Measurements from ENCODE around the gene IP6K1. TPM values are rescaled to one million over a fixed set of nuclear protein-coding genes. Genes with fewer than 3 reads are reported as not detected.
"Not testable (repeated sequence)": the region's sequence is repeated elsewhere in the genome, so short reads cannot be mapped to it uniquely, and the experiment has no call there.

IP6K1 gene
- total RNA-seq, 1 donor from 2014 or later: 35.6 TPM

DNA sequence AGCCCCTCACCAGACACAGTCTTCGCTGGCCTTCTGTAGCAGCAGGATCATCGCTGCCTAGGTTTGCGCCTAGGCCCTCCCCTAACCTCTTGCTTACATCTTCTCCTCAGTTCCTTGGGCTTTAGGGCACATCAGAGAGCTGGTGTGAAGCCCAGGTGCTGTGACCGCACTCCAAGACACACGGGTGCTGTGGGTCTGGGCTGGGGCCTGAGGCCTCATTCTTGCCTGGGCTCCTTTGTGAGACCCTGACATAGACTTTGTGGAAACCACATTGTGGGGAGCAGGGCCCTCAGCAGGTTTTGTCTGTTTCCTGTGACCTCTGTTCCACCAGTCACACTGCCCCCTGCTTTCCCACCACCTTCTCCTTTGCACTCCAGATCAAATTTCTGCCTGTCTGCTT, 74.9 kb downstream of the IP6K1 start:
- no peak for DNase-seq

DNA sequence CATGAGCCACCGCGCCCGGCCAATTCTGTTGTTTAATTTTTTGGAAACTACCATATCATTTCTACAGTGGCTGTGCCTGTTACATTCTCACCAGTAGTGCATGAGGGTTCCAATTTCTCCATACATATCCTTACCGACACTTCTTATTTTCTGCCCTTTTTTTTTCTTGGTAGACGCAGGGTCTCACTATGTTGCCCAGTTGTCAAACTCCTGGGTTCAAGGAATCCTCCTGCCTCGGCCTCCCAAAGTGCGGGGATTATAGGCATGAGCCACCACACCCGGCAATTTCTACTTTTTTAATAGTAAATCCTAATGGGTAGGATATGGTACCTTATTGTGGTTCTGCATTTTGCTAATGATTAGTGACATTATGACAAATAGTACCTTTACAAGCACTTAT, 76.5 kb downstream of the IP6K1 start:
- no peak for DNase-seq

DNA sequence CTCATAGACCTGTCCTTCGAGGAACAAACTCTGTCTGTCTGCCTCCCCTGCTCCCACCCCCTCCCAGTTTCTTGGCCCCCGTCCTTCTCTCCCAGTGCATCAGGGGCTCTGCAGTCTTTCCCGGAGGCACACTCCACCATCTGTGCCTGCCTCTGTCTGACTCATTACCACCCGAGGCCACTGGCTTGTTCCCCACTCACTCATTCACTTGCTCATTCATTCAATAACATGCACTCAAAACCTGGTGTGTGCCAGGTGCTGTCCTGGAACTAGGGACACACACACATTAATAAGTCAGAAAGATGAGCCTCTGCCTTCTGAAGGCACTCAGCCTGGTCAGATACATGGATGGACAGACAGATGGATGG, 79.2 kb downstream of the IP6K1 start:
- DNase-seq: no peak

GRCh38 chr3:49706456-49707112, 79.8 kb downstream of the IP6K1 start:
- DNase-seq: no peak

DNA sequence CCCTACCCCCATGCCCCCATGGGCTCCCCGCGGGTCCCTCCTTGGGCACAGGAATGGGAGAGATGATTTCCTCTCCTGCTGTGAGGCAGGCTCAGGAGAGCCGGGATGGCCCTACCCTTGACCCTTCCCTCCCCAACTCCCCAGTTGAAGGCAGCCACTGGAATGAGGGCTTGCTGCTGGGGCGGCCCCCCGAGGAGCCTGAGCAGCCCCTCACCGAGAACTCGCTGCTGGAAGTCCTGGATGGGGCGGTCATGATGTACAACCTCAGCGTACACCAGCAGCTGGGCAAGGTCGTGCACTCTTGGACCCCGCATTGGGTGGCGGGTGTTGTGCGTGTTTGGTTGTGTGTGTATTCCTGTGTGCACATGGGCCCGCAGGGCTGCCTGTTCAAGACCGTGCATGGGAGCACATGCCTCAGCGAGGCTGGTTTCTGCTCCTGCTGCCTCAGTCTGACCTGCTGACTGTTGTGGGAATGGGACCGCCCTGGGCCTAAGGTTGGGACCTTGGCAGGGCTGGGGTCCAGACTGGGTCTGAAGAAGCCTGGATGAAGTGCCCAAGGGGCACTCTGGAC, 80.9 kb downstream of the IP6K1 start:
- DNase-seq: no peak

DNA sequence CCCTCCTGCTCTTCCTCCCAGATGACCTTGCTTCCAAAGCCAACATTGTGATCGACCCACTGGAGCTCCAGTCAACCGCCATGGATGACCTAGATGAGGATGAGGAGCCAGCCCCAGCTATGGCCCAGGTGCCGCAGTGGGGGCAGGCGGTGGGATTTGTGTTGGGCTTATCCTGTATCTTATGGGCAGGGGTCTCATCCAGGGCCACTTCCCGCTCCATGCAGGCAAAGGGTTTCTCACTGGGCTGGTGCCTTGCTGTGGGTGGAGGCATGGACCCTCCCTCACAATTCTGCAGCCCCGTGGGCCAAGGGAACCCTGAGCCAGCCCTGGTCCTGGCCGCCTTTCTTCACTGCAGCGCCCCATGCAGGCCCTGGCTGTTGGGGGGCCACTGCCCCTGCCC, 81.7 kb downstream of the IP6K1 start:
- DNase-seq: no peak

DNA sequence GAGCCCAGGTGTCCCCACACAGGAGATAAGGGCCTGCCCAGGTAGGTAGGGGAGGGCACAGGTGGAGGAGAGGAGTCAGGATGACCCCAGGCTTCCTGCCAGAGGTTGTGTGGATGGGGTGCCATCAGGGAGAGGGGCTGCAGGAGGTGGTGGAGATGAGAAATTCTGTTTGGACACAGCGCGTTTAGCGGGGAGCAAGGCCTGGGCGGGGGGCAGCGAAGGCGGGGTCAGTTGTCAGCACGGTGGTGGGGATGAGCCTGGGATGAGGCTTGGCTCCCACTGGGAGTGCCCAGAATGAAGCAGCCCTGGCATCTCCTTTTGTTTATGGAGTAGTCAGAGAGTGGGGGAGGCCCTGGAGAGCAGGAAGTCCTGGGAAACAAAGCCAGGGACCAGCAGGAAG, 82.4 kb downstream of the IP6K1 start:
- DNase-seq: no peak

DNA sequence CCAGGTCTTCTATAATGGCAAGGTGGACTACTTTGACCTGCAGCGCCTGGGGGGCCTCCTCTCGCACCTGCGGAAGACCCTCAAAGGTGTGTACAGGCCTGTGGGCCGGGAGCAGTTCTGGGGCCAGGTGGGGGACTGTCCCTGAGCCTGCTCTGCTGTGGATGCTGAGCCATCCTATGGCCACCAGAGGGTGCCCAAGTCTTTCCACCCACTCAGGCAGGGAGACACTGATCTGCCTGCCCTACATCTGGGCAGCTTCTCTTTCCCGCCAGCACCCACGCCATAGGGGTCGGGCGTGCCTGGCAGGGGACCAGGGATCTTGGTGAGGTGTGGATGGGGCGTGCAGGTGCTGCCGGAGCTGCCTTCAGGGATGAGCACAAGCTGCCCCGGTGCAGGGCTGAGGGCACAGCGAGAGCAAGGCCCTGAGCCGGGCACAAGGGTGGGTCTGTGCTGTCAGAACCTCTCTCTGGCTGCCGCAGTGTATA, 82.9 kb downstream of the IP6K1 start:
- DNase-seq: peak; percentile 72

GRCh38 chr3:49702672-49703071, 83.7 kb downstream of the IP6K1 start:
- DNase-seq: no peak

GRCh38 chr3:49701388-49702077, 84.8 kb downstream of the IP6K1 start:
- no peak for DNase-seq

DNA sequence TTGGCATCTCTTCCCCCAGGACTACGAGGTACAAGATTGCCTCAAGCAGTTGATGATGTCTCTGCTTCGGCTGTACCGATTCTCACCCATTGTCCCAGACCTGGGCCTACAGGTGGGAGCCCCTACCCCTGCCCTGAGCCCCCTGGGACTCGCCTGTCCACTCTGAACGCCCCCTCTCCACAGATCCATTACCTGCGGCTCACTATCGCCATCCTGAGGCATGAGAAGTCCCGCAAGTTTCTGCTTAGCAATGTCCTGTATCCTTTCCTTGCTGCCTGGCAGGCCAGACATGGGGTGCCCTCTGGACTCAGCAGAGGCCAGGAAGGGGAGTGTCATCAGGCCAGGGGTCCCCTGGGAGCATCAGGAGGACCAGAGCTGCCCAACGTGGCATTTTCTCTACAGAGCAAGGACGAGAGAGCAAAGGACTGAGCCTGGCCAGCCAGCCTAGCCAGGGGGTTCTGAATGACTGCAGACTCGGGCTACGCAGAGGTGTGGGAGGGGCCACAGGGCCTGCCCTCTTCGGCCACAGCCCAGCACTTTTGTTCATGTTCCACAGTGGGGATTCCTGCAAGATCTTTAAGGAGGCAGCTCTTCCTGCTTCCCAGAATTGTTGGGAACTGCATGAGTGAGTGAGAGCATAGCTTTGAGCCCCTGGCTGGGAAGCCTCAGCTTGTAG, 85.8 kb downstream of the IP6K1 start:
- DNase-seq: no peak

DNA sequence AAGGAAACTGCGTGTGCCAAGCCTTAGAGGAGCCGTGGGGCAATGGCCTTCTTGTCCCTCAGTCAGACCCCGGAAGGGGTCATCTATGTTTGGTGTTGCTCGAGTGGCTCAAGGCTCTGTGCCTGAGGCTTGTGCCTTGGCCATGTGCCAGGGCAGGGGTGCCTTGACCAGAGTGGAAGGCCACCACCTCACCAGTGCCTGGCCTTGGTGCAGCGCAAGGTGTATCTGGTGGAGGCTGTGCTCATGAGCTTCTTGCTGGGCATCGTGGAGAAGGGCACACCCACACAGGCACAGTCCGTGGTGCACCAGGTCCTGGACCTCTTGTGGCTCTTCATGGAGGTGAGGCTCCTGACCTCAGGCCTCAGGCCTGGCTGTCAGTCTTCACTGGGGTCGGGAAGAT, 86.3 kb downstream of the IP6K1 start:
- DNase-seq: no peak

DNA sequence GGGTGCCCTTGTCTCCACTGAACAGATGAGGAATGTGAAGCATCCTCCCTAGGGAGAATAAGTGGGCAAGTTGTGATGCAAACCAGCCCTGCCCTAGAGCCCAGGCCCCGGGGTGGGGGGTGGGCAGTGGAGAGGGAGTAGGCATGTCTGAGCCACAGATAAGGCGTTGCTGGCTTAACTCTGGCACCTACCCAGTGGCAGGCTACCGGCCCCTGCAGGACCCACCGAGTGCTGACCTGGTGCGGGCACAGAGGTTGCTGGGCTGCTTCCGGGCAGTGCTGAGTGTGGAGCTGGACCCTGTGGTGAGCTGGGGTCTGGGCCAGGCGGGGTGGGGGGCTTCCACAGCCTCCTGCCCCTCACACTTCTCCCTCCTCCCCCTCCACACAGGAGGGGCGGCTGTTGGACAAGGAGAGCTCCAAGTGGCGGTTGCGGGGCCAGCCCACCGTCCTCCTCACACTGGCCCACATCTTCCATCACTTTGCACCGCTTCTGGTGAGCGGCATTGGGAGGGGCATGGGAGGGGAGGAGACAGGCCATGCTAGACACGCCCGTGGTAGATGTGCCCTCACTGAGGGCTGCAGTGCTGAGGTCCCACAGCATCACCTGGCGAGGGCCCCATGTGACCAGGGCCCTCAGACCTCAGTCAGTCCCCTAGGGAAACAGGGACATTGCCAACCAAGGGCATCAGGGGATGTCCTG, 86.9 kb downstream of the IP6K1 start:
- DNase-seq: no peak

GRCh38 chr3:49695350-49696015, 90.9 kb downstream of the IP6K1 start:
- DNase-seq: not testable (repeated sequence)

DNA sequence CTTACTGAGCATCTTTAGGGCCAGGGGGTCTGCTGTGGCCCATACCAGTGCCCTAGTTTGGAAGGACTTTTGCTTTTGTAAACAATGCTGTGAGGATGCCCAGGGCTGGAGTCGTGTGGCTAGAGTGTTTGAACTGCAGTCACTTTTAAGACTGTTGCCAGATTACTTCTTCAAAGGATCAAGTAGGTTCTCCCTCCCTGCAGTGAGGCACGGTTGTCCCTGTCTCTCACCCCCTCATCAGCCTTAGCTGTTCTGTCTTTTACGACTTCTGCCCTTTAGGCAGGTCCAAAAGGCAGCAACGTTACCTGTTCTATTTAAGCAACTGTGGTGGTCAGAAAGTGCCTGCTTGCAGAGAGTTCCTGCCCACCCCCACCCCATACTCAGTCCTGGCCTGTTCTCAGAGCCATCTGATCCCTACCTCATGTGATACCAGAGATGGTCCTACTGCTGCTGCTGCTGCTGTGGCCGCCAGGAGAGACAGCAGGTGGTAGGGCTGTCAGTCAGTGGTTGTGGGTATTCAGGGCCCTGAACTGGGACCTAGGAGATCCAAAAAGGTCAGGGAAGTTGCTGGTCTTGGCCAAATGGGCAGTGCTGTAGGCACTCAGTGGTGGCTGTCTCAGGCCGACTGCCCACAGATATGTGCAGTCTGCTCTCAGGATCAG, 91.8 kb downstream of the IP6K1 start:
- DNase-seq: peak; percentile 57

GRCh38 chr3:49691481-49691880, 94.9 kb downstream of the IP6K1 start:
- not testable (repeated sequence) for DNase-seq

DNA sequence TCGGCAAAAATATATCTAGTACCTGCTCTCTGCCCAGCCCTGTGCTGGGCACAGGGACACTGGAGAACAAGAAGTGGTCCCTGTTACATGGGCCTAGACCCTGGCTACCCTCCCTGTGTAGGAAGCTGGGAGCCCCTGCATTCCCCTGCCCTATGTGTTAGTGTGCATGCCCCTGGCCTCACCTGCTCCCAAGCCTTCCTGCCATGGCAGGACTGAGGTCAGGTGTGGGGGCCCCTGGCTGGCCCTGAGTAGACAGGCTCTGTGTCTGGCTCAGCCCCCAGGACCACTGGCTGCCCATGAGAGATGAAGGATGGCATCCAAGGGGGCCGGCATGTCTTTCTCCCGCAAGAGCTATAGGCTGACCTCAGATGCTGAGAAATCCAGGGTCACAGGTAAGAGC, 95.5 kb downstream of the IP6K1 start:
- DNase-seq: not testable (repeated sequence)

DNA sequence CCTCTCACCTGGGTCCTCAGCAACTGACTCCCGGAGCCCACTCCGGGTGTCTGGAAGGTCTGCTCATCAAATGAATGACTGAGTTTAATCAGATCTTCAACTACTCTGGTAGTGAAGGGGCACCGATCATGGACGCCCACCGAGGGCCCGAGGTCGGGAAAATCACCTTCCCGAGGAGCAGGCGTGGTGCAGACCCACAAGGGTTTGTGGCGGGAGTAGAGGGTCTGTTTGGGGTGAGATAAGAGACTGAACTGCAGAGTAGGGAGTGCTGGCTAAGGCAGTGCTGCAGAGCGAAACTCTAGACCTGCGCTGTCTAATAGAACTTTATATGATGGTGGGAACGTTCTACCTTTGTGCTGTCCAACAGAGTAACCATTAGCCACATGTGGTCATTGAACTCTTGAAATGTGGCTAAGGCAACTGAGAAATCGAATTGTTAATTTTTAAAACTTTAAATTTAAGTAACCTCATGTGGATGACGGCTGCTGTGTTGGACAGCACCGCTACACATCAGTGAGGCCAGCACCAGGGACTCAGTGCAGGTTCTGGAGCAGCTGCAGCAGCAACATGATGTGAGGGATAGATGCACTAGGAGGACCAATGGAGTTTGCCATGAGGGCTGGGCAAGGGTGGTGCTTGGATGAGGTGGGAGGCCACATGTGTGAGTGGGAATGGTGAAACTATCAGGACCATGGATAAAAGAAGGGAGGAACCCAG, 96.3 kb downstream of the IP6K1 start:
- not testable (repeated sequence) for DNase-seq

GRCh38 chr3:49689046-49689907, 97.1 kb downstream of the IP6K1 start, which contains the start of the genes MST1 and RNF123:
MST1 (minus strand) TSS chr3:49689474; CDS start chr3:49688691, 783 bp downstream.
RNF123 (plus strand) TSS chr3:49689557; CDS start chr3:49691166, 1,609 bp downstream.
- DNase-seq: peak; percentile 97

All from tongue (tissue), 2 donors.